GM23338 (cell line): ENCODE results near the gene MT2A. TPM values are rescaled to one million over a fixed set of nuclear protein-coding genes. Genes with fewer than 3 reads are reported as not detected.

Source experiments
- ATAC-seq: fragments of 200-7000 bp; cut with Tn5 transposase; 3 replicates; pipeline ENCODE4 v1.9.1; 2020
- DNase-seq: peaks from one replicate; pipeline ENCODE4 v3.0.0-alpha.2; 2015; ENCODE audit warnings: low spot score
- H2AFZ ChIP-seq: fragments of 200-600 bp; sonication (generic); 2 replicates; pipeline ENCODE4 v1.8.0; 2016; ENCODE audit warnings: antibody characterized with exemption, mild to moderate bottlenecking, moderate library complexity
- H3F3A ChIP-seq: fragments of 200-600 bp; sonication (generic); replicated peaks from 2 replicates; pipeline ENCODE4 v1.8.0; 2017; ENCODE audit warnings: antibody characterized with exemption, mixed run types, low read depth
- H3K27ac ChIP-seq: fragments of 200-600 bp; sonication (generic); 2 replicates; pipeline ENCODE4 v1.6.1; 2016; ENCODE audit warnings: low read depth
- H3K27me3 ChIP-seq: fragments of 200-600 bp; sonication (generic); 2 replicates; pipeline ENCODE4 v1.8.0; 2016; ENCODE audit warnings: mild to moderate bottlenecking, mixed run types, moderate library complexity; ENCODE audit not compliant: insufficient read depth
- H3K36me3 ChIP-seq: fragments of 200-600 bp; sonication (generic); 2 replicates; pipeline ENCODE4 v1.8.0; 2016; ENCODE audit warnings: mild to moderate bottlenecking; ENCODE audit not compliant: insufficient read depth
- H3K4me1 ChIP-seq: fragments of 200-600 bp; sonication (generic); 2 replicates; pipeline ENCODE4 v1.8.0; 2016; ENCODE audit warnings: mild to moderate bottlenecking, moderate library complexity; ENCODE audit not compliant: insufficient read depth
- H3K4me2 ChIP-seq: fragments of 200-600 bp; sonication (generic); 2 replicates; pipeline ENCODE4 v1.7.1; 2017; ENCODE audit warnings: mixed run types
- H3K4me3 ChIP-seq: fragments of 200-600 bp; sonication (generic); 2 replicates; pipeline ENCODE4 v1.6.1; 2016; ENCODE audit warnings: mixed run types
- H3K79me2 ChIP-seq: fragments of 200-600 bp; sonication (generic); replicated peaks from 2 replicates; pipeline ENCODE4 v1.8.0; 2017; ENCODE audit warnings: mild to moderate bottlenecking; ENCODE audit not compliant: insufficient read depth
- H3K9me2 ChIP-seq: fragments of 200-600 bp; sonication (generic); 2 replicates; pipeline ENCODE4 v1.8.0; 2017; ENCODE audit not compliant: insufficient read depth
- H4K20me1 ChIP-seq: fragments of 200-600 bp; sonication (generic); replicated peaks from 2 replicates; pipeline ENCODE4 v1.8.0; 2017; ENCODE audit warnings: mild to moderate bottlenecking; ENCODE audit not compliant: insufficient read depth
- H3K27ac Mint-ChIP-seq: 2 replicates; pipeline ENCODE4 v1.8.0; 2020; ENCODE audit warnings: inconsistent platforms, mild to moderate bottlenecking, moderate library complexity, mixed read lengths
- H3K27me3 Mint-ChIP-seq: 3 replicates; pipeline ENCODE4 v1.8.0; 2022; ENCODE audit warnings: low read depth, mild to moderate bottlenecking, moderate library complexity, mixed read lengths, inconsistent platforms; ENCODE audit not compliant: insufficient read depth, poor library complexity
- H3K36me3 Mint-ChIP-seq: 3 replicates; pipeline ENCODE4 v1.8.0; 2021; ENCODE audit warnings: low read depth, mild to moderate bottlenecking, inconsistent platforms, moderate library complexity, mixed read lengths
- H3K4me1 Mint-ChIP-seq: 3 replicates; pipeline ENCODE4 v1.8.0; 2020; ENCODE audit warnings: mild to moderate bottlenecking, inconsistent platforms, mixed read lengths
- H3K4me3 Mint-ChIP-seq: 3 replicates; pipeline ENCODE4 v1.8.0; 2021; ENCODE audit warnings: moderate library complexity, mild to moderate bottlenecking, inconsistent platforms, mixed read lengths
- H3K9me3 Mint-ChIP-seq: 3 replicates; pipeline ENCODE4 v1.8.0; 2020; ENCODE audit warnings: moderate library complexity, mild to moderate bottlenecking, inconsistent platforms, mixed read lengths
- CTCF ChIP-seq, 2 experiments: fragments of 200-600 bp in 1 of 2; sonication (generic) in 1 of 2; conservative IDR thresholded peaks; 2 replicates each; pipeline versions ENCODE4 v1.5.1 to v1.6.1; 2016 to 2017; ENCODE audit warnings: antibody characterized with exemption in 2 of 2, low read depth in 2 of 2, mild to moderate bottlenecking in 2 of 2, moderate library complexity in 1 of 2
- EZH2 ChIP-seq: fragments of 200-600 bp; sonication (generic); IDR thresholded peaks from one replicate; pipeline ENCODE4 v1.8.0; 2017; ENCODE audit warnings: antibody characterized with exemption, mild to moderate bottlenecking, low read depth; ENCODE audit not compliant: unreplicated experiment
- EZH2phosphoT487 ChIP-seq: fragments of 200-600 bp; sonication (generic); IDR thresholded peaks from one replicate; pipeline ENCODE4 v1.8.1; 2018; ENCODE audit warnings: antibody characterized with exemption; ENCODE audit not compliant: unreplicated experiment
- NANOG ChIP-seq: IDR thresholded peaks from 2 replicates; pipeline ENCODE4 v1.6.1; 2016; ENCODE audit warnings: antibody characterized with exemption, borderline replicate concordance
- REST ChIP-seq: IDR thresholded peaks from one replicate; pipeline ENCODE4 v1.6.1; 2018; ENCODE audit warnings: antibody characterized with exemption; ENCODE audit not compliant: unreplicated experiment
- STAT1 ChIP-seq: IDR thresholded peaks from one replicate; pipeline ENCODE4 v1.6.1; 2016; ENCODE audit warnings: antibody characterized with exemption; ENCODE audit not compliant: unreplicated experiment
- ZNF114 ChIP-seq: fragments of 250-450 bp; sonication (Bioruptor Pico); IDR thresholded peaks from 2 replicates; pipeline ENCODE4 v1.5.0; 2020; ENCODE audit warnings: mild to moderate bottlenecking, moderate library complexity
- ZNF331 ChIP-seq: fragments of 250-450 bp; sonication (Bioruptor Pico); IDR thresholded peaks from 2 replicates; pipeline ENCODE4 v1.5.0; 2020; ENCODE audit warnings: low read depth, mild to moderate bottlenecking, moderate library complexity
- polyA plus RNA-seq: library from polyadenylated mRNA; unstranded; fragments of >200 nt; fragmentation: Nextera tagmentation; extraction: Ambion mirVana; gene quantifications from 2 replicates; pipeline ENCODE4 v1.2.1, GENCODE V29; 2016
- total RNA-seq: library from RNA; depleted of rRNA; stranded (reverse); fragments of >200 nt; shearing (Covaris generic); gene quantifications from 2 replicates; pipeline ENCODE4 v1.2.3, GENCODE V29; 2014

Gene MT2A
- total and polyA plus RNA-seq, 2 experiments from 2014 or later: 13.9 to 243 TPM

GRCh38 chr16:56633535-56633934 lies 25.2 kb downstream of the MT2A start:
- no peaks in the 10 kb centered on the region; the same call in 2 of the 3 replicates for H3K9me3 Mint-ChIP-seq
- Histone ChIP-seq H3K4me2 (no peak overlapping the region), H2AFZ (no peak overlapping the region), H3K27ac (no peak overlapping the region), H3K79me2 (no peaks in the 10 kb centered on the region), H3K9me2 (no peaks in the 10 kb centered on the region), H3K4me3 (no peak overlapping the region), H3K36me3 (no peaks in the 10 kb centered on the region; the same call in 1 of the 2 replicates), H3K27me3 (peaks cover 100% of the 10 kb centered on the region), H4K20me1 (peaks cover 19% of the 10 kb centered on the region), H3K4me1 (peaks cover 14% of the 10 kb centered on the region; the same call in 1 of the 2 replicates), H3F3A (peaks cover 4% of the 10 kb centered on the region; the same call in 1 of the 2 replicates)
- H3K4me1 Mint-ChIP-seq: peaks cover 26% of the 10 kb centered on the region
- peaks cover 100% of the 10 kb centered on the region for H3K27me3 Mint-ChIP-seq
- H3K27ac Mint-ChIP-seq: no peak overlapping the region
- TF ChIP-seq REST: no peak
- no peak for TF ChIP-seq STAT1
- no peak for TF ChIP-seq ZNF331 (CRISPR knock-in tag)
- no peak for TF ChIP-seq EZH2phosphoT487
- TF ChIP-seq ZNF114 (CRISPR knock-in tag): no peak
- no peak for TF ChIP-seq CTCF (conservative IDR thresholded peaks at IDR 0.05; ENCODE audit: low read depth in 2 of 2)
- peak; percentile 36 for TF ChIP-seq EZH2
- no peak for TF ChIP-seq NANOG
- no peak for DNase-seq
- ATAC-seq: no peak
- H3K36me3 Mint-ChIP-seq: no peaks in the 10 kb centered on the region; the same call in 2 of the 3 replicates
- H3K4me3 Mint-ChIP-seq: peak overlapping the region; percentile 76; the same call in 2 of the 3 replicates

- TF ChIP-seq EZH2 (peak; percentile 98), EZH2phosphoT487 (peak; percentile 91), ZNF331 (CRISPR knock-in tag) (no peak)
- peak overlapping the region; percentile 38; the same call in 1 of the 2 replicates for H2AFZ ChIP-seq
- H3K4me1 Mint-ChIP-seq: peaks cover 30% of the 10 kb centered on the region
- H3K36me3 ChIP-seq: no peaks in the 10 kb centered on the region; the same call in 1 of the 2 replicates
- peaks cover 11% of the 10 kb centered on the region; the same call in 1 of the 2 replicates for H3F3A ChIP-seq
- H3K27ac Mint-ChIP-seq: no peak overlapping the region
- H3K27me3 ChIP-seq: peaks cover 100% of the 10 kb centered on the region
- peaks cover 19% of the 10 kb centered on the region for H4K20me1 ChIP-seq
- DNase-seq (peak; percentile 46), ATAC-seq (peak; percentile 4; the same call in 2 of the 3 replicates)
- H3K9me3 Mint-ChIP-seq: no peaks in the 10 kb centered on the region; the same call in 2 of the 3 replicates
- peak overlapping the region; percentile 75 for H3K4me2 ChIP-seq
- H3K27ac ChIP-seq: no peak overlapping the region
- H3K27me3 Mint-ChIP-seq: peaks cover 100% of the 10 kb centered on the region
- peaks cover 19% of the 10 kb centered on the region; the same call in 1 of the 2 replicates for H3K4me1 ChIP-seq
- H3K4me3 ChIP-seq: peak overlapping the region; percentile 53
- H3K36me3 Mint-ChIP-seq: no peaks in the 10 kb centered on the region; the same call in 2 of the 3 replicates
- peak overlapping the region; percentile 71 for H3K4me3 Mint-ChIP-seq
- H3K9me2 ChIP-seq: no peaks in the 10 kb centered on the region
- no peaks in the 10 kb centered on the region for H3K79me2 ChIP-seq
Observed at GRCh38 chr16:56634715-56635440, 26.5 kb downstream of the MT2A start.
